Coronary artery (tissue), 2 donors: ENCODE data around the gene ADGRD1.
"Not testable (repeated sequence)": the region's sequence is repeated elsewhere in the genome, so short reads cannot be mapped to it uniquely, and the experiment has no call there.

ENCODE experiments used
- DNase-seq: peaks from one replicate; pipeline ENCODE4 v3.0.0-alpha.2; 2017; ENCODE audit warnings: low spot score
- H3K27ac ChIP-seq, 2 donors: fragments of 200-600 bp; sonication (generic); one replicate each; pipeline ENCODE4 v1.5.1; 2016 to 2019
- H3K4me3 ChIP-seq: fragments of 200-600 bp; sonication (generic); 2 replicates; pipeline ENCODE4 v1.5.1; 2016; ENCODE audit warnings: mild to moderate bottlenecking, moderate library complexity
- CTCF ChIP-seq: fragments of 200-600 bp; sonication (generic); IDR thresholded peaks from one replicate; pipeline ENCODE4 v1.5.1; 2019; ENCODE audit warnings: antibody characterized with exemption

The ADGRD1 gene

DNA sequence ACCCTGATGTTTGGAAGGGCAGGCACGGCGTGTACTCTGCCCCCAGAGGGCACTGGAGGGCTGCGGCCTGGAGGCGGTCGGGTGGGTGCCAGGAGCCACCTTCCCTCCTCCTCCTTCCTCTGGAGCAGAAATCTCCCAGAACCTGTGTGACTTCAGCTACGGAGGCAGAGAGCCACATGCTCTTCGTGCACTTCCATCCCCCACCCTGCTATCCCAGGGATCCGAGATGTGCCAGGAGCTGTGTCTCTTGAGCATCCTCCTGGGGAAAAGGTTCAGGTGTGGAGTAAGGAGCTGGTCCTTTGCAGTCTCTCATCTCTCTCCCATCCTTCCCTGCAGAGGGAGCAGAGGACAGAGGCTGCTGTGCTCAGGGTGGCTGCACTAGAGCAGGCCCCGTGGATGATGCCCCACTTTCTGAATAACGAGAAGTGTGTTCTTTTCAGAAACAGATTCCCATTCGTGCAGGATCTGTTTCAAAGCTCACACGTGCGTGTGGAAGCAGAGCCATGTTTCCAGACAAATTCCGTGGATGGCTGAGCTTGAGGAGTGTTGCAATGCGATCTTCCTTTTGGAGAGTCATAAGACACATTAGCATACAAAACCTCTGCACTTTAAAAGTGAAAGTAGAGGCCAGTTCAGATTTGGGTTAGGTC, 162.9 kb downstream of the ADGRD1 start:
- DNase-seq: no peak
- no peak for TF ChIP-seq CTCF
- Histone ChIP-seq H3K27ac (peak overlapping the region in 1 of 2 donors; percentile 61), H3K4me3 (no peak overlapping the region)

DNA sequence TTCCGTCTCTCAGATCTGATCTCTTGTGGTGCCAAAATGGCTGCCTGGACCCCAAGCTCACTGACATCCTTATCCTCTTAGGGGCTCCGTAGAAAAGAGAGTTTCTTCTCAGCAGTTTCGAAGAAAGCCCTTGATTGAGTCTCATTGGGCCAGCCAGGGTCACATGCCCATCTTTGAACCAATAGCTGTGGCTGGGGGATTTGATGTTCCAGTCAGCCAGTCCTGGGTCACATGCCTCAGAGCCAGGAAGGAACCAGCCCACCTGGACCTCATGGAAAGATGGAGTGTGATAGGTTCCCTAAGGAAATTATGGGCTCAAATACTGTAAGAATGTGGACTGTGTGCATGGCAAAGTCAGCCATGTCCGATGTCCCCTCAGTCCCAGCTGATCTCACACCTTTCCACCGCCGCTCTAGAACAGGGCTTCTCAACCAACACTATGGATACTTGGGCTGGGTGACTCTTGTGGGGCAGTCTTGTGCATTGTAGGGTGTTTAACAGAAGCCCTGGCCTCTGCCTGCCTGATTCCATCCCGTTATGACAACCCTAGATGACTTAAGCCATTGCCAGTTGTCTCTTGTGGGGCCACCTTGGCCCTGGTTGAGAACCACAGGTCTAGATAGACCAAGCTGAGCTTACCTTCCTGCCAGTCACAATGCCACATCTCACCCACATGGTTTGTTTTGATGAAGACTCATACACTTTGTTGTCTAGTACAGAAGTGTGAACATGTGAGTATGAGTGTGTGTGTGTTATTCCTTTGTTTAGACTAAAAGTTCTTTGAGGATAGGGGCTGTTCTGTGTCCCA, 163.9 kb downstream of the ADGRD1 start:
- no peak overlapping the region for H3K4me3 ChIP-seq
- DNase-seq: no peak
- peak overlapping the region in 1 of 2 donors; percentile 3 for H3K27ac ChIP-seq
- TF ChIP-seq CTCF: no peak

GRCh38 chr12:131118371-131118770, 164.7 kb downstream of the ADGRD1 start:
- DNase-seq: no peak
- H3K27ac ChIP-seq: no peak overlapping the region
- no peak overlapping the region for H3K4me3 ChIP-seq
- TF ChIP-seq CTCF: no peak

DNA sequence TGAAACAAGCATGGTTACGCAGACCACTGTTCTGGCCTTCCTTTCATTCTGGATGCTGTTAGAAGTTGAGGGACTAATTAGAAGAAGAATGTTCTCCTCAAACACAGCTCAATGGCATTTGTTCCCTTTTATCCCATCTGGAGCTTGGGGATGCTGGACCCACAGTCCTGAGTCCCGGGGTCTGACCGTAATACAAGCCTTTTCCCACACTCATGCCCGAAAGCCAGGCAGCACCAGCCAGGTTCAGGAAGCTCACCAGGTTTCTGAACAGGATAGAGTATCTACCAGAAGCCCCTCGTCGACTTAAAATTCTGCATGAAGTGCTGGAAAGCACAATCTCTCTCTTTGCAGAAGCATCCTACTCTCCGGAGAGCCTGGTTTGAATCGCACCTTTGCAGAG, 165.6 kb downstream of the ADGRD1 start:
- not testable (repeated sequence) for H3K4me3 ChIP-seq, H3K27ac ChIP-seq, DNase-seq

- DNase-seq: no peak
- H3K27ac ChIP-seq: no peak overlapping the region
- TF ChIP-seq CTCF: no peak
- H3K4me3 ChIP-seq: no peak overlapping the region
Observed at GRCh38 chr12:131119936-131120335, 166.2 kb downstream of the ADGRD1 start.

- peak; percentile 49 for DNase-seq
- H3K4me3 ChIP-seq: no peak overlapping the region
- no peak overlapping the region for H3K27ac ChIP-seq
- no peak for TF ChIP-seq CTCF
Observed at GRCh38 chr12:131120831-131121271, 167.1 kb downstream of the ADGRD1 start.

DNA sequence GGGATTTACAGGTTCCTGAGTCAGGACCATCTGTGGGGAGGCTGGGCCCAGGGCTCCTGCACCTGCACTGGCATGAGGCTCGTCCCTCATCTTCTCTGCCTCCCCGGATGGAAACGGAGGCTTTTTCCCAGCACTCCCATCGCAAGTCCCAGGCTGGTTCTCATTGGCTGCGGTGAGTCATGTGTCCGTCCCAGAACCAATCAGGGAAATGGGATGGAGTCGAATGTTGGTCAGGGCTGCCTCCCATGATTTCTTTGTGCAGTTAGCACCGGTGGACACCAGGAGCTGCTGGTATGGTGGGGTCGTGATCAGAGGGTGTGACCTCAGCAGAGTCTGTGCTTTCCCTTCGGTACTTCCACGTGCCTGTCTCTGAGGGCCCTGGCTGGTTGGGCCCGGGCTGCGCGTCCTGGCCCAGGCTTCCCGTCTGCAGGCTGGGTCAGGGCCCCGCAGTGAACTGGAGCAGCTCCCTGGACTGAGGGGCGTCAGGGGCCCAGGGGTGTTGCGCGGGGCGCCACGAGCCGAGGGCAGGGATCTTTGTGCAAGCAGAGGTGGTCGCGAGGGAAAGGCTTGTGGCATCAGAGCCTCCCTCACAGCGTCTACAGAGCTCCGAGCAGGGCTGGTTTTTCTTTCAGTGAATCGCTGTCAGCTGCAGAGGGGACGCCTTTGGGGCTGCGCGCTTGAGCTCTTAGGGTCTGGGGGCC, 168.1 kb downstream of the ADGRD1 start:
- no peak overlapping the region for H3K27ac ChIP-seq
- no peak overlapping the region for H3K4me3 ChIP-seq
- peak; percentile 54 for DNase-seq
- no peak for TF ChIP-seq CTCF
